ENCODE results near the gene MAIP1. TPM values are rescaled to one million over a fixed set of nuclear protein-coding genes. Genes with fewer than 3 reads are reported as not detected.

MAIP1 gene
- polyA plus RNA-seq, 1 of the 3 experiments (the other 2 are of a cell fraction): 11.5 TPM

DNA sequence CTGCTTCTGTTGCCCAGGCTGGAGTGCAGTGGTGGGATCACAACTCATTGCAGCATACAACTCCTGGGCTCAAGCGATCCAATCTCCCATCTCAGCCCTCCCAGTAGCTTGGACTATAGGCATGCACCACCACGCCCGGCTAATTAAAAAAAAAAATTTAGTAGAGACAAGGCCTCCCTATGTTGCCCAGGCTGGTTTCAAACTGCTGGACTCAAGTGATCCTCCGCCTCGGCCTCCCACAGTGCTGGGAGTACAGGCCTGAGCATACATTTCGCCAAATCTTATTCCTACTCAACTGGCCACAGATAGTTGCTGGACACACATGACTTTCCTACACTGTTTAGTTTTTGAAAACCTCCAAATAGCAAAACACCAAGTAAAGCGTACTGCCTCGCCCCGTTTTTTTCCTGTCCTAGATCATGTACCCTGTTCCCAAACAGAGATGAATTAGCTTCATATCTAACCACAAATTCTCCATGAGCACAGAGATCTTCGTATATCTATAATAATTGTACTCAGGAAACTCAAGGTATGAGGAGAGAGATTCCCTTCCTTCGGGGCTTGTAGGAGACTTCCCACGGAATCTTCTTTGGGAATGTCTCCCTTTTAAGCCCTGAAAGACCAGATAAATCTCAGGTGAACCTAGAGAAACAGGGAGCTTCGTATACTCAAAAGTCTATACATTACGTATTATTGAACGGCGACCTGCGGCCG, 44.9 kb upstream of the MAIP1 start:
- ChIA-PET POLR2A (no interaction called here), CTCF (no interaction called here)
- 52% methylated on average over 18 of the region's 18 CpGs for WGBS (ENCODE audit: low lambda C conversion rate)
- Histone ChIP-seq H4K20me1 (ENCODE audit: insufficient read depth) (peaks cover 16% of the 10 kb centered on the region), H3F3A (replicated peaks; ENCODE audit: insufficient read depth) (peaks cover 9% of the 10 kb centered on the region), H3K9me2 (no peaks in the 10 kb centered on the region), H3K36me3 (replicated peaks in 1 of 2; ENCODE audit: control insufficient read depth in 1 of 2, insufficient read depth in 2 of 2, low read length in 1 of 2) (peaks cover 0 to 7% of the 10 kb centered on the region in 2 experiments), H3K27ac (ENCODE audit: low read depth in 2 of 2, low read length in 1 of 2) (peak overlapping the region; percentile 48 to 50; a peak in 3 of 4 replicates), H3K4me3 (ENCODE audit: low read depth in 2 of 2, low read length in 1 of 2) (peak overlapping the region in 1 of 2 experiments; percentile 94; a peak in 3 of 4 replicates), H3K4me2 (peak overlapping the region; percentile 89), H2AFZ (ENCODE audit: low read depth) (peak overlapping the region; percentile 97), H3K79me2 (ENCODE audit: insufficient read depth) (peaks cover 36% of the 10 kb centered on the region), H3K4me1 (ENCODE audit: control insufficient read depth in 1 of 2, insufficient read depth in 2 of 2, low read depth in 1 of 2, low read length in 1 of 2) (peaks cover 3 to 4% of the 10 kb centered on the region in 2 experiments; a peak in 3 of 4 replicates), H3K9me3 (no peaks in the 10 kb centered on the region), H3K9ac (peak overlapping the region; percentile 36; the same call in 1 of the 2 replicates), H3K27me3 (ENCODE audit: insufficient read depth) (no peaks in the 10 kb centered on the region)
- TF ChIP-seq, protein P1, sequence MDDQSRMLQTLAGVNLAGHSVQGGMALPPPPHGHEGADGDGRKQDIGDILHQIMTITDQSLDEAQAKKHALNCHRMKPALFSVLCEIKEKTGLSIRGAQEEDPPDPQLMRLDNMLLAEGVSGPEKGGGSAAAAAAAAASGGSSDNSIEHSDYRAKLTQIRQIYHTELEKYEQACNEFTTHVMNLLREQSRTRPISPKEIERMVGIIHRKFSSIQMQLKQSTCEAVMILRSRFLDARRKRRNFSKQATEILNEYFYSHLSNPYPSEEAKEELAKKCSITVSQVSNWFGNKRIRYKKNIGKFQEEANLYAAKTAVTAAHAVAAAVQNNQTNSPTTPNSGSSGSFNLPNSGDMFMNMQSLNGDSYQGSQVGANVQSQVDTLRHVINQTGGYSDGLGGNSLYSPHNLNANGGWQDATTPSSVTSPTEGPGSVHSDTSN (IDR thresholded peaks at IDR 0.05): no peak
- TF ChIP-seq SIN3A (IDR thresholded peaks at IDR 0.05; ENCODE audit: borderline replicate concordance, low read depth, low read length) (no peak), NFIC (IDR thresholded peaks at IDR 0.05; ENCODE audit: borderline replicate concordance) (no peak), ELF1 (IDR thresholded peaks at IDR 0.05) (no peak), POLR2AphosphoS5 (IDR thresholded peaks at IDR 0.05; ENCODE audit: low read depth, low read length) (no peak), GABPA (IDR thresholded peaks at IDR 0.05; ENCODE audit: low read depth) (no peak), GATA2 (CRISPR knock-in tag; IDR thresholded peaks at IDR 0.05) (no peak), CHD2 (IDR thresholded peaks at IDR 0.05; ENCODE audit: low read length, partially characterized antibody) (no peak), YY1 (IDR thresholded peaks at IDR 0.05; ENCODE audit: low read depth) (no peak), RCOR1 (IDR thresholded peaks at IDR 0.05; ENCODE audit: low read length) (no peak)
- TF ChIP-seq, protein P2, sequence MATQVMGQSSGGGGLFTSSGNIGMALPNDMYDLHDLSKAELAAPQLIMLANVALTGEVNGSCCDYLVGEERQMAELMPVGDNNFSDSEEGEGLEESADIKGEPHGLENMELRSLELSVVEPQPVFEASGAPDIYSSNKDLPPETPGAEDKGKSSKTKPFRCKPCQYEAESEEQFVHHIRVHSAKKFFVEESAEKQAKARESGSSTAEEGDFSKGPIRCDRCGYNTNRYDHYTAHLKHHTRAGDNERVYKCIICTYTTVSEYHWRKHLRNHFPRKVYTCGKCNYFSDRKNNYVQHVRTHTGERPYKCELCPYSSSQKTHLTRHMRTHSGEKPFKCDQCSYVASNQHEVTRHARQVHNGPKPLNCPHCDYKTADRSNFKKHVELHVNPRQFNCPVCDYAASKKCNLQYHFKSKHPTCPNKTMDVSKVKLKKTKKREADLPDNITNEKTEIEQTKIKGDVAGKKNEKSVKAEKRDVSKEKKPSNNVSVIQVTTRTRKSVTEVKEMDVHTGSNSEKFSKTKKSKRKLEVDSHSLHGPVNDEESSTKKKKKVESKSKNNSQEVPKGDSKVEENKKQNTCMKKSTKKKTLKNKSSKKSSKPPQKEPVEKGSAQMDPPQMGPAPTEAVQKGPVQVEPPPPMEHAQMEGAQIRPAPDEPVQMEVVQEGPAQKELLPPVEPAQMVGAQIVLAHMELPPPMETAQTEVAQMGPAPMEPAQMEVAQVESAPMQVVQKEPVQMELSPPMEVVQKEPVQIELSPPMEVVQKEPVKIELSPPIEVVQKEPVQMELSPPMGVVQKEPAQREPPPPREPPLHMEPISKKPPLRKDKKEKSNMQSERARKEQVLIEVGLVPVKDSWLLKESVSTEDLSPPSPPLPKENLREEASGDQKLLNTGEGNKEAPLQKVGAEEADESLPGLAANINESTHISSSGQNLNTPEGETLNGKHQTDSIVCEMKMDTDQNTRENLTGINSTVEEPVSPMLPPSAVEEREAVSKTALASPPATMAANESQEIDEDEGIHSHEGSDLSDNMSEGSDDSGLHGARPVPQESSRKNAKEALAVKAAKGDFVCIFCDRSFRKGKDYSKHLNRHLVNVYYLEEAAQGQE (IDR thresholded peaks at IDR 0.05; ENCODE audit: low read depth, low read length): no peak
- no peak for DNase-seq
